GM21619 (cell line): ENCODE results near the gene PDE6D.
"Not testable (repeated sequence)": the region's sequence is repeated elsewhere in the genome, so short reads cannot be mapped to it uniquely, and the experiment has no call there.

Experiments used
- ATAC-seq: cut with Tn5 transposase; IDR thresholded peaks from one replicate; pipeline ENCODE4 v1.9.1; 2021; ENCODE audit not compliant: unreplicated experiment

PDE6D gene

DNA sequence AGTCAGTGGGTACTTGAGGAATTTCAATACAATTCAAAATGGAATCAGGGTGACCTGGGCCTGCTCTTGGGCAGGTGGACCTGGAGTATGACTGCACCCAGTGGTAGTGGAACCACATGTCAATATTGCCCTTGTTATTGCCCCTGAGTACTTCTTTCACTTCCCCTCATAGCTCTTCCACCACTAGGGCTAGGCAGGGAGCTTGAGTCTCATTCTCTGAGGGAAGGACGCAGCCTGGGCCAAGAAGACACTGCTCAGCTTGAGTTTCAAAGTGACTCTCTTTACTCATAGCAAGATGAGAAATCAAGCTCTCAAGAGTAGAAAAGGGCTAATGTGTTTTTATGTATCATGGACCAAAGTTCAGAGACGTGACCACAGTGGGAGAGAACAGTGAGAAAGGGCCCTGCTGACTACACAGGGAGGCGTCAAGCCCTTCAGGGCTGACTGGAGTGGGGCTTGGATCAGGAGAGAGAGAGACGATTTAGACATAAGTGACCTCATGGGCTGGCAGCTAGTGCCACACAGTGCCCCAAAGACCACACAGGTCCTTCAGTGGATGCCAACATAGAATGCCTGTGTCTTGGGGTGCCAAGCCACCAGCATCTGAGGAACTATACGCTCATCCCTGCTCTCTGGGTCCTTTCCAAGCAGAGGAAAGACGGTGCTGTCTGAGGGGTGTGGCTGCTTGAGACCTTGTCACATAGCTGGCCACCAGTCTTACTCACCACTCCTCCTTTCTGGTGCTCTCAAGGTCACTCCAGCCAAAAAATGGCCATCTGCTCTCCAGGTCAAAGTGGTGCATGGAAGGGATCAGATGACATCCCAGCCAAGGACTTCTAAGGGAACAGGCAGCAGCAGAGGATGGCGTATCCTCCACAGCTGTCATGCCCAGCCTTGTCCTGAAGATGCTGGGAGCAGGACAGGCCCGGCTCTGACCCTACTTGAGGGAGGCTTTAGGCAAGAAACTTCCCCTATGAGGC, 59.8 kb downstream of the PDE6D start:
- ATAC-seq: peak; percentile 69

DNA sequence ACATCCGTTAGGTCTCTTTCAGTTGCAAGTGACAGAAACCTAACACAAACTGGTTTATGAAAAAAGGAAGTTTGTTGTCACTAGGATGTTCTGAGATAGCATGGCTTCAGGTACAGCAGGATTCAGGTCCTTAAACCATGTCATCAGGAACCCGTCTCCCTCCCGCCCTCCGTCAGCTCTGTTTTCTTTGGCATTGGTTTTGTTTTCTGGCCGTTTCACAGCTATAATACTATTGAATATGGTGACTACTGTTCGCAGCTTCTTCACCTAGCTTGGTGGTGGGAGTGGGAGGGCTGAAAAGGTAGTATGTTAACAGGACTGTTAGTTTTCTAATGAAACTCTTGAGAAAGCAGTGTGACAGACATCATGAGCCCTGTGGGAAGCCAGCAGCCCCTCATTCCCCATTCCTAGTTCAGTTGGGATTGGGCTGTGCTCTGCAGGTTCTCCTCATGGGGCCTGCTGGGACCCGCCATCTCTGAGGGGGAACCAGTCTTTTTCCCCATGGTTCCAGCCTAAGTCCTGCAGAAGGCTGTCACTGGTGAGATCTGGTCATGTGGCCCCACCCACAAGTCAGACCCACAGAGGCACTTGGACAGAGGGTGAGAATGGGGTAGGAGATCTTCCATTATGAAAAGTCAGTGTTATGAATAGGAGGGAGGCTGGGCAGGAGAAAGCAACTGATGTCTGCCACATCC, 60.6 kb downstream of the PDE6D start:
- ATAC-seq: no peak

GRCh38 chr2:231718799-231719198, 62.3 kb downstream of the PDE6D start:
- no peak for ATAC-seq

- peak; percentile 36 for ATAC-seq
These were observed 63.6 kb downstream of the PDE6D start for GRCh38 chr2:231717281-231718171.

GRCh38 chr2:231716666-231717280, 64.3 kb downstream of the PDE6D start:
- no peak for ATAC-seq

DNA sequence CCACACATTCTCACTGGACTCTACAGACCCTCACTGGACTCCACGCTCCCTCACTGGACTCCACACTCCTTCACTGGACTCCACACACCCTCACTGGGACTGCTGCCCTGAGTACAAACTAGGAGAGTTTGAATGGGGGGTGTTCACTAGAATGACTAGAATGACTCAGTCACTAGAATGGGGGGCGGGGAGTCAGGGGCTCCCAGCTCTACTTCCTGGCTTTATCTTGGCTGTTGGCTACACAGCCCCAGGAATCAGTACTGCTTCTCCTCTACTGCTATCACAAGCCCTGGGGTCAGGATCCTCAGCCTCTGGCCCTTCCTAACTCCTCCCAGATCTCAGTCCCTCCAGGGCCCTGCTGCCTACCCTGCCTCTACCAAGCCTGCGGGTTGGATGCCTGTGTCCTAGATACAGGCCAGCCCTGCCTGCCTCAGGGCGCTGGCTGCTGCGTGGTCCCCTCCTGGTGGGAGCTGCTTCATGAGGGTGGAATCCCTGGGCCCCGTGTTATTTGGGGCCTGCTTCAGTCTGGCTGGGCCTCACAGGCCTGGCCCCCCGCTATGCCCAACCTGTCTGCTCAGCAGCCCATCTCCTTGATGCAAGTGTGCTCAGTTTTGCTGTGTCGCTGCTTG, 65.0 kb downstream of the PDE6D start:
- ATAC-seq: no peak

DNA sequence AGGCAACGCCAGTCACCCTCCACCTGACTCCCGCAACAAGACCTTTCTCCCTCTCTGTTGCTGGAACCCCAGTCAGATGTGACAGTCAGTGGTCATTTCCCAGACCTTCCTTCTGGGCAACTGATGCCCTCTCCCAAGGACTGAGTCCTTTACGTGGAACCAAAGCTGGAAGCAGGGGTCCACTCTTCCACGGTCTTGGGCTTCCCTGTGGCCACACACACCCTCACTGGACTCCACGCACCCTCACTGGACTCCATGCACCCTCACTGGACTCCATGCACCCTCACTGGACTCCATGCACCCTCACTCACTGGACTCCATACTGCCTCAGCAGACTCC, 65.6 kb downstream of the PDE6D start:
- ATAC-seq: no peak

DNA sequence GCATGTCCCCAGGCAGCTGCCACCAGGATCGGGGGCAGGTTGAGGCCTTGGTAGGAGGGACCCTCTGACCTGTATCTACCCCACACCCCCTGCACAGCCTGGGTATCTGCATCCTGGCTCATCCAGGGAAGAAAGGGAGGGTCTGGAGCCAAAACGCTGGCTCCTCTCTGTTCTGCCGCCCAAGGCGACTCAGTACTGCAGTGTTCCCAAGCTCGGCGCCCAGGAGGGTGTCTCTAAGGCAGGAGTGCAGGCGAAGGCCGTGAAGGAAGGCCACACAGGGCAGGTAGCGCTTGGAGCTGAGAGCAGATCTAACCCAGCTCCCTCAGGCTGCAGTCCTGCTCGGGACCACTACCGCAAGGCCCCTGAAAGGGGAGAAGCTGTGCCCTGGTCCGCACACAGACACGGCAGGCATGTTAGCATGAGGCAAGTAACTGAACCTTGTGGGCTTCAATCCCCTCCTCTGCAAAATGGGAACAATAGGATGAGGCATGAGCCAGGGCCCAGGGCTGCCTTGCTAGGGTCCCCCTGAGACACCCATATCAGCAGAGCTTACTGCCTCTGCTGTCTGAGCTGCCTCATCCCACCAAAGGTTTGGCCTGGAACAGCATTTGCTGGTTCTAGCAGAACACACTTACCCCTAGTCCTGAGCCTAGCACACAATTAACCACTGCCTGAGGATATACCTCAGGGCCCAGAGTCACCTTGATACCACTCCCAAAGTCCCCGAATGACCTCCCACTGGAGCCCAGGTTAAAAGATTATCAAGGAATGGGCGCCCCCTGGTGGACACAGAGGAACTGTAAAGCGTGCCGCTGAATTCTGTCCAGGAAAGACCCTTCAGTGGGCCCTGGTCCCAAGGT, 66.2 kb downstream of the PDE6D start:
- peak; percentile 20 for ATAC-seq

DNA sequence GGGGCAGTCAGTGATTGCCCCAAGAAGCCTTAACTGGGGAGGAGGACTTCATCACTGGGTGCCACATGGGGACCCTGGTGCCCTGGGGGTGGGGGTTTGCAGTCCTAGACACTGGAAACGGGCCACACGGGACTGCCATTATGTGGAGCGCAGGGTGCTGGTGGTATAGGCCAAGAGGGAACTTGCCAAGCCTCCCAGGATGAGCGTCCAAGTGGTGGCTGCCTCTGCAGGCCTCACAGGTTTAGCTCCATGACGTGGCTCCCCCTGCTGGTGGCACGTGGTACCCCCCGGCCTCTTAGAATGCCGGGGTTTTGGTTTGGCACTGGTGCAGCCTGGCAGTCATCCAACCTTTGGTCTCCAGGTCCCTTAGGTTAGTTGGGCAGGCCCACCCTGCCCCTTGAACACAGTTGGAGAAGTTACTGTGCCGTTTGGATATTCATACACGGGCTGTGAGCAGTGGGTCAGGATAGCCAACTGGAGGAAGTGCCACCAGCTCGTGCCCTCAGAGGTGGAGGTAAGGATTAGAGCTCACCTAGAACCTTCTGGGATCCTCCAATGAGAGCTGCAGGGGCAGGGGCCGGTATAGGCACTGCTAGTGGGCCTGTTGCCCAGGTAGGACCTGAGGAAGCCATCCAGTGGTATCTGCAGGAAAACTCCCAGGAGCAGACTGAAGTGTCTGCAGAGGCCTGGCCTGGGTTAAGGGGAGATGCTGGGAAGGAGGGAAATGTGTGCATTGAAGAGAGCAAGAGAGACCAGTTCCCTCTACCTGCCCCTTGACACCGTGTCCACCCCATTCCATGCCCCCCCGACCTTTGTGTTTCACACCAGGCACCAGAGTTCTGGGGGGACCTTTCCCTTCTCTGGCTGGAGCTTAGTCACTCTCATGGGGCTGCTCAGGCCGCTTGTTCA, 67.1 kb downstream of the PDE6D start:
- no peak for ATAC-seq

GRCh38 chr2:231713406-231713729, 67.7 kb downstream of the PDE6D start:
- ATAC-seq: not testable (repeated sequence)

GRCh38 chr2:231712451-231713021, 68.5 kb downstream of the PDE6D start:
- ATAC-seq: not testable (repeated sequence)

DNA sequence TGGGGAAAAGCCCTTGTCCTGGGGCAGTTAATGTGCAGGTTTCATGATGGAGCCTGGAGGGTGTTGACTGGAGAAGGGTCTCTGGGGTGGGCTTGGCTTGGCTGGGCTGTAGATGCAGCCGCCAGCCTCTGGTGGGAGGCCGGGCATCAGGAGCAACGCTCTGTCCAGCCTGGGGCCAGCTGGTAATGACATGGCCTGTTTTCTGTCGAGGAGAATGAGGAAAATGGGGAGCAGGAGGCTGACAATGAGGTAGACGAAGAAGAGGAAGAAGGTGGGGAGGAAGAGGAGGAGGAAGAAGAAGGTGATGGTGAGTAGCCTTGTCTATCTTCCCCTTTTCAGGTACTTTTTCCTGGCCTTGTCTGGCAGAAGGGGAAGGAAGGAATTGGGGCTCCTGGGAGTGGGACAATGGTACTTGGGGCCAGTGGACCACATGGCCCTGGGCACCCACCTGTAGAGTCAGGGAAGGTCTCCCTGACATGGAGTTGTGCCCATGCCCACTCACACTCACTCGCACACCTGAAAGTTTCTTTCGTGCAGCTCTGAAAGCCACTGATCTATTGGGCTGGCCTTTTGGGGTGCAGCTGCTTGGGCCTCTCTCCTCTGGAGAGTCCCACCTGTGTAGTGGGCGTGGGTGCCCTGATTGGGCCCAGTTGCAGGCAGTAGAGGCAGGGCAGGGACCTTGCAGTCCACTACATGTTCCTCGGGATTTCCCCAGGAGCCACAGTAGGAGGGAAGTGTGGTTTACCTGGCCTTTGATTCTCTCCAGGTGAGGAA, 69.2 kb downstream of the PDE6D start:
- no peak for ATAC-seq

GRCh38 chr2:231710799-231711676, 70.0 kb downstream of the PDE6D start:
- no peak for ATAC-seq

DNA sequence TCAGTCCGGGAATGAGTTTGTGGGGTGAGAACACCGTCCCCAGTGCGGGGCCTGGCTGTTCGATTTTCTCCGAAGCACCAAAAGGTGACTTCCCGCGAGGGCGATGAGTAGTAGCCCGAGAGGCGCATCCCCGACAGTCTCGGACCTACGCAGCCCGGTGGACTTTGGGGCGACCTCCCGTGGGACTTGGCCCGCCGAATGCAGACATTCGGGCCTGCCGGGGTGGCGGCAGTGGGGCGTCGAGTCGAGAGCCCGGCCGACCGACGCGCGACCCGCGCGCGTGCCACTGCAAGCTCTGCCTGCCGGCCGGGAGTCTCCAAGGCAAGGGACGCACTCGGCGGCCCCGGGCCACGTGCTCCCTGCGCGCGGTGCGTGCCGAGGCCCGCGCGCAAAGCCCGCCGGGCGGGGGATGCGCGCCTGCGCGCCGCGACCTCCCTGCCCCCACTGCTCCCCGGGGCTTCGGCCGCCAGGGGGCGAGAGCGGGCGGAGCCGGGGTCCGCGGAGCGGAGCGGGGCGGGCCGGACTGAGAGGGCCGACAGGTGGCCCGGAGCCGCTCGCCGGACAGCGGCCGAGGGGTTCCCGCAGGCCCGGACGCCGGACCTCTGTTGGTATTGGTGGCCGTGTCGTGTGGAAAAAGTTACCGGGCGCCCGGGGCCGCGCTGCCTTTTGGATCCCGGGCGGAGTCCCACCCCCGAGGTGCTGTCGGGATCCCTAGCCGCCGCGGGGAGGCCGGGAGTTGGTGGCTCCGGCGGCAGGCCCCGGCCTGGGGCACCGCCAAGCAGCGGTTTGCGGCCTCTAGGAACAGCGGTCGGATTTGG, 70.9 kb downstream of the PDE6D start:
- ATAC-seq: peak; percentile 12

DNA sequence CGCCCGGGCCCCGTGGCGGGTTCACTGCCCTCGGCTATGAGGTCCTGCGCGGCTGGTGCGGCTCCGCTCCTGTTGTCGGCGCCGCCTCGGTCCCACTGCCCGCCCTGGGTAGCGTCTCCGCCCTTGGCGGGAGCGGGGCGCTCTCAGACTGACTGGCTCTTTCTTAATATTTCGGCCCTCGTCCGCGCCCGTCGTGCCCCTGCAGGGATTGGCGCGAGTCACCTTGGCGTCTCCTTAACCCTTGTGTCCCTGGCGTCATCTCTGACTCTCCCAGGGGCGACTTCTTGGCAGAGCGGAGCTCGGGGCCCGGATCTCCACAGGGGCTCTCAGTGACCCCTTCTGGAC, 71.5 kb downstream of the PDE6D start:
- ATAC-seq: no peak
